GM12878 (cell line): Measurements from ENCODE around the gene PNMA6E.

ENCODE experiments used
- BRCA1 ChIP-seq: IDR thresholded peaks from 2 replicates; pipeline ENCODE4 v1.6.1; 2011; ENCODE audit warnings: low read depth, low read length, improper control_type of control experiment
- CBFB ChIP-seq: IDR thresholded peaks from 2 replicates; pipeline ENCODE4 v1.6.1; 2016; ENCODE audit warnings: antibody characterized with exemption, low read depth
- CEBPB ChIP-seq, 2 experiments: fragments of 150-350 bp in 1 of 2; IDR thresholded peaks; 2 replicates each; pipeline ENCODE4 v1.6.1; 2012 to 2014; ENCODE audit warnings: low read depth in 2 of 2, low read length in 2 of 2, borderline replicate concordance in 1 of 2, inconsistent platforms in 1 of 2
- EP300 ChIP-seq, 2 experiments: fragments of 150-350 bp in 1 of 2; IDR thresholded peaks; 2 replicates each; pipeline ENCODE4 v1.6.1; 2011 to 2012; ENCODE audit warnings: low read depth in 2 of 2, low read length in 2 of 2, borderline replicate concordance in 1 of 2, improper control_type of control experiment in 1 of 2, inconsistent platforms in 1 of 2; ENCODE audit not compliant: control insufficient read depth in 1 of 2
- JUNB ChIP-seq: IDR thresholded peaks from 2 replicates; pipeline ENCODE4 v1.6.1; 2016; ENCODE audit warnings: antibody characterized with exemption, mild to moderate bottlenecking
- KDM1A ChIP-seq: fragments of 200-600 bp; sonication (generic); IDR thresholded peaks from 2 replicates; pipeline ENCODE4 v1.6.1; 2016; ENCODE audit warnings: borderline replicate concordance
- NFIC ChIP-seq: IDR thresholded peaks from 2 replicates; pipeline ENCODE4 v1.6.1; 2012; ENCODE audit warnings: low read depth, mild to moderate bottlenecking, inconsistent platforms, low read length, moderate library complexity
- RBBP5 ChIP-seq: fragments of 200-600 bp; sonication (generic); conservative IDR thresholded peaks from 2 replicates; pipeline ENCODE4 v1.6.1; 2016
- REST ChIP-seq: IDR thresholded peaks from 2 replicates; pipeline ENCODE4 v1.6.1; 2012; ENCODE audit warnings: mild to moderate bottlenecking, low read depth, low read length
- SP1 ChIP-seq: IDR thresholded peaks from one replicate; pipeline ENCODE4 v1.6.1; 2011; ENCODE audit warnings: low read depth, low read length
- TF ChIP-seq, protein P1 (sequence below), 3 experiments: IDR thresholded peaks in 2 of 3; conservative IDR thresholded peaks in 1 of 3; 2 replicates each; pipeline ENCODE4 v1.5.1; 2011; ENCODE audit warnings: low read depth in 3 of 3, low read length in 3 of 3, mild to moderate bottlenecking in 3 of 3, control low read depth in 2 of 3, moderate library complexity in 2 of 3, inconsistent platforms in 1 of 3, mixed read lengths in 1 of 3; ENCODE audit not compliant: control insufficient read depth in 2 of 3, insufficient read depth in 1 of 3; ENCODE audit errors: extremely low read depth in 1 of 3
- TF ChIP-seq, protein P2 (sequence below): fragments of 450-650 bp; IDR thresholded peaks from 2 replicates; pipeline ENCODE4 v1.6.1; 2017; ENCODE audit warnings: mild to moderate bottlenecking, low read depth, inconsistent platforms; ENCODE audit not compliant: poor library complexity, severe bottlenecking

GRCh38 chrX:153416781-153417450, 15.8 kb upstream of the PNMA6E start:
- TF ChIP-seq CEBPB (IDR thresholded peaks at IDR 0.05; ENCODE audit: borderline replicate concordance in 1 of 2, low read depth in 2 of 2, low read length in 2 of 2) (no peak), JUNB (no peak), EP300 (IDR thresholded peaks at IDR 0.05; ENCODE audit: borderline replicate concordance in 1 of 2, control insufficient read depth in 1 of 2, low read depth in 2 of 2, low read length in 2 of 2) (no peak), NFIC (no peak), RBBP5 (no peak), BRCA1 (no peak), KDM1A (no peak), REST (no peak), SP1 (no peak), CBFB (no peak)
- TF ChIP-seq, protein P1, sequence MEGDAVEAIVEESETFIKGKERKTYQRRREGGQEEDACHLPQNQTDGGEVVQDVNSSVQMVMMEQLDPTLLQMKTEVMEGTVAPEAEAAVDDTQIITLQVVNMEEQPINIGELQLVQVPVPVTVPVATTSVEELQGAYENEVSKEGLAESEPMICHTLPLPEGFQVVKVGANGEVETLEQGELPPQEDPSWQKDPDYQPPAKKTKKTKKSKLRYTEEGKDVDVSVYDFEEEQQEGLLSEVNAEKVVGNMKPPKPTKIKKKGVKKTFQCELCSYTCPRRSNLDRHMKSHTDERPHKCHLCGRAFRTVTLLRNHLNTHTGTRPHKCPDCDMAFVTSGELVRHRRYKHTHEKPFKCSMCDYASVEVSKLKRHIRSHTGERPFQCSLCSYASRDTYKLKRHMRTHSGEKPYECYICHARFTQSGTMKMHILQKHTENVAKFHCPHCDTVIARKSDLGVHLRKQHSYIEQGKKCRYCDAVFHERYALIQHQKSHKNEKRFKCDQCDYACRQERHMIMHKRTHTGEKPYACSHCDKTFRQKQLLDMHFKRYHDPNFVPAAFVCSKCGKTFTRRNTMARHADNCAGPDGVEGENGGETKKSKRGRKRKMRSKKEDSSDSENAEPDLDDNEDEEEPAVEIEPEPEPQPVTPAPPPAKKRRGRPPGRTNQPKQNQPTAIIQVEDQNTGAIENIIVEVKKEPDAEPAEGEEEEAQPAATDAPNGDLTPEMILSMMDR (IDR thresholded peaks at IDR 0.05 in 2 of 3, conservative IDR thresholded peaks at IDR 0.05 in 1 of 3; ENCODE audit: control insufficient read depth in 2 of 3, extremely low read depth in 1 of 3, insufficient read depth in 1 of 3, low read depth in 3 of 3, low read length in 3 of 3) = no peak
- TF ChIP-seq, protein P2, sequence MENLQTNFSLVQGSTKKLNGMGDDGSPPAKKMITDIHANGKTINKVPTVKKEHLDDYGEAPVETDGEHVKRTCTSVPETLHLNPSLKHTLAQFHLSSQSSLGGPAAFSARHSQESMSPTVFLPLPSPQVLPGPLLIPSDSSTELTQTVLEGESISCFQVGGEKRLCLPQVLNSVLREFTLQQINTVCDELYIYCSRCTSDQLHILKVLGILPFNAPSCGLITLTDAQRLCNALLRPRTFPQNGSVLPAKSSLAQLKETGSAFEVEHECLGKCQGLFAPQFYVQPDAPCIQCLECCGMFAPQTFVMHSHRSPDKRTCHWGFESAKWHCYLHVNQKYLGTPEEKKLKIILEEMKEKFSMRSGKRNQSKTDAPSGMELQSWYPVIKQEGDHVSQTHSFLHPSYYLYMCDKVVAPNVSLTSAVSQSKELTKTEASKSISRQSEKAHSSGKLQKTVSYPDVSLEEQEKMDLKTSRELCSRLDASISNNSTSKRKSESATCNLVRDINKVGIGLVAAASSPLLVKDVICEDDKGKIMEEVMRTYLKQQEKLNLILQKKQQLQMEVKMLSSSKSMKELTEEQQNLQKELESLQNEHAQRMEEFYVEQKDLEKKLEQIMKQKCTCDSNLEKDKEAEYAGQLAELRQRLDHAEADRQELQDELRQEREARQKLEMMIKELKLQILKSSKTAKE = no peak
